IPS-NIHi11 (cell line): Measurements from ENCODE around the gene MRPL2.
A peak's percentile ranks its signal among the peaks of the same experiment; 100 is the strongest.
"Not testable (repeated sequence)": the region's sequence is repeated elsewhere in the genome, so short reads cannot be mapped to it uniquely, and the experiment has no call there.

ENCODE experiments used
- DNase-seq: peaks from one replicate; pipeline ENCODE4 v3.0.0; 2012; ENCODE audit warnings: mixed read lengths, low spot score

The MRPL2 gene

GRCh38 chr6:43052842-43053544, 6.2 kb downstream of the MRPL2 start:
- peak; percentile 47 for DNase-seq

- no peak for DNase-seq
Measured at GRCh38 chr6:43052225-43052841, 6.9 kb downstream of the MRPL2 start.

- no peak for DNase-seq
Measured at GRCh38 chr6:43050981-43051380, 8.3 kb downstream of the MRPL2 start.

- DNase-seq = no peak
Measured at GRCh38 chr6:43047998-43048397, 11.2 kb downstream of the MRPL2 start.

- DNase-seq = no peak
Measured at GRCh38 chr6:43045371-43045930, 13.8 kb downstream of the MRPL2 start.

- DNase-seq = no peak
Measured at GRCh38 chr6:43043310-43043709, 15.9 kb downstream of the MRPL2 start.

GRCh38 chr6:43041475-43041874, 17.8 kb downstream of the MRPL2 start:
- not testable (repeated sequence) for DNase-seq

GRCh38 chr6:43040542-43041257, 18.5 kb downstream of the MRPL2 start:
- no peak for DNase-seq

GRCh38 chr6:43038727-43039126, 20.5 kb downstream of the MRPL2 start:
- no peak for DNase-seq

GRCh38 chr6:43037706-43038105, 21.5 kb downstream of the MRPL2 start:
- DNase-seq = no peak

- no peak for DNase-seq
Measured at GRCh38 chr6:43037197-43037596, 22.0 kb downstream of the MRPL2 start.

- no peak for DNase-seq
Measured at GRCh38 chr6:43036712-43037111, 22.5 kb downstream of the MRPL2 start.

GRCh38 chr6:43035495-43036194, 23.6 kb downstream of the MRPL2 start:
- no peak for DNase-seq

- DNase-seq = no peak
Measured at GRCh38 chr6:43034190-43034525, 25.1 kb downstream of the MRPL2 start.

GRCh38 chr6:43033496-43034189, 25.6 kb downstream of the MRPL2 start:
- DNase-seq = no peak

GRCh38 chr6:43032326-43032725, 26.9 kb downstream of the MRPL2 start:
- no peak for DNase-seq

GRCh38 chr6:43029120-43029519, 30.1 kb downstream of the MRPL2 start:
- DNase-seq = no peak

GRCh38 chr6:43026365-43026764, 32.9 kb downstream of the MRPL2 start:
- DNase-seq = no peak

- DNase-seq = no peak
Measured at GRCh38 chr6:43024436-43024835, 34.8 kb downstream of the MRPL2 start.

GRCh38 chr6:43021270-43022047, 37.8 kb downstream of the MRPL2 start, which contains the start of gene RRP36:
Gene RRP36, plus strand, starts transcription at chr6:43021623. Its CDS starts 32 bp downstream, at chr6:43021655.
- peak; percentile 91 for DNase-seq

- peak; percentile 69 for DNase-seq
Measured at GRCh38 chr6:43020847-43021246, 38.4 kb downstream of the MRPL2 start.
